ENCODE data around the gene PXT1.

DNA sequence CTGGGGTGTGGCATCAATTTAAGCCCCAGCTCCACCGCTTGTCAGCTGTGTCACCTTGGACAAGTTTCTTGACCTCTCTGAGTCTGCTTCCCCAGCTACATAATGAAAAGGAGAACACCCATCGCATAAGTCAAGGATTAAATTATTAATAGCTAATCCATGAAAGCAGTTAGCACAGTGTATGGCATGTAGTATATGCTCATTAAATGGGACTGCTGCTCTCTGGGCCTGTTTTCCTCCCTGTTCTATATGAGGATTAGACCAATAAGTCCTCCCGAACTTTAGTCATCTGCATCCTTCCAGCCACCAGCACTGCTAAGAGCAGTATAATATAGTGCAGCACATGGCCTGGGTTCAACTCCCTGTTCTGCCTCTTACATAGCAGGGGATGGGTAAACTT lies 74.9 kb downstream of the PXT1 start:
- TF ChIP-seq CTCF (IDR thresholded peaks at IDR 0.05; ENCODE audit: poor library complexity) (no peak), EZH2phosphoT487 (IDR thresholded peaks at IDR 0.05; ENCODE audit: low read depth, severe bottlenecking, unreplicated experiment) (no peak), EZH2 (IDR thresholded peaks at IDR 0.05; ENCODE audit: borderline replicate concordance) (no peak)
